ENCODE data around the gene PPARGC1A.

DNA sequence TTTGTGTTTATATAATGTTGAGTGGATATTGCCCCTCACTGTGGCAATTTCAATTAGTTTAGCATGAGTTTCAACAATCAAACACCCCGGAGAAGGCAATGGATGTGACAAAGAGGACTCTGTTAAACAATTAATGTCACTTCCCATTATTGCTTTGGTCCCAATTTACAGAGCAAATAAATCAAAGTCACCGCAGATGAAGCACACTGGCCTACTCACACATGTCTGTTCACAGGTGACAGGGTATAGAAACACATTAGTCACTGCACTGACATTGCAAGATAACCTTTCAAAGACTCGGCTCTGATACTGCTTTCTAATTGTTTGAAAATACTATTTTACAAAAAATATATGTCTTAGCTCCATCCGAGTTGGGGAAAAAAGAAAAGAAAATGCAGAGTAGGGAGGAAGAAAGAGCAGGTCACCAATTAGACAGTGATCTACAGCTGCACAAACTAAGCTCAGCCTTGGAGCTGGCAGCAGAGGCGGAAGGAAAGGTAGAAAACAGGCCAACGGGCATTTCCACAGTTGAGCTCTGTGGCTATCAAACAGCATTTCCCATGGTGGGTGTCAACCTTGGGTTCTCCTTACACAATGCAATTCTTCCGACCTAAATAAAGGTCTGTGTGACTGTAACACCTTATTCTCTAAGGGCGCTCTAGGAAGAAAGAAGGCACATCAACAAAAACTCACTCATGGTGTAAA lies 53.9 kb downstream of the PPARGC1A start:
- TF ChIP-seq EP300 (IDR thresholded peaks at IDR 0.05; ENCODE audit: borderline replicate concordance in 1 of 2, control insufficient read depth in 1 of 2, low read depth in 2 of 2, low read length in 2 of 2), result no peak
- no peak for TF ChIP-seq CTCF (IDR thresholded peaks at IDR 0.05 in 2 of 3, conservative IDR thresholded peaks at IDR 0.05 in 1 of 3; ENCODE audit: control insufficient read depth in 2 of 3, extremely low read depth in 1 of 3, insufficient read depth in 1 of 3, low read depth in 3 of 3, low read length in 3 of 3)
- no peak for TF ChIP-seq KDM1A (IDR thresholded peaks at IDR 0.05; ENCODE audit: borderline replicate concordance)
